Neural cell (in vitro differentiated cells): ENCODE results near the gene ADAMTS6. TPM values are rescaled to one million over a fixed set of nuclear protein-coding genes. Genes with fewer than 3 reads are reported as not detected.

Experiments used
- H2AFZ ChIP-seq: fragments of 200-600, 300-800 bp; sonication (generic), shearing (Covaris generic); 2 replicates; pipeline ENCODE4 v1.6.0; 2014; ENCODE audit warnings: low read depth, mild to moderate bottlenecking, antibody characterized with exemption, low read length, moderate library complexity
- H3F3A ChIP-seq: fragments of 200-600 bp; shearing (Covaris generic); 2 replicates; pipeline ENCODE4 v1.6.1; 2016; ENCODE audit warnings: mild to moderate bottlenecking, moderate library complexity, mixed read lengths, antibody characterized with exemption, low read length; ENCODE audit not compliant: insufficient read depth, poor library complexity, severe bottlenecking
- H3K27ac ChIP-seq: fragments of 200-600, 300-800 bp; sonication (generic), shearing (Covaris generic); 2 replicates; pipeline ENCODE4 v1.5.1; 2014; ENCODE audit warnings: mild to moderate bottlenecking, low read length, moderate library complexity
- H3K27me3 ChIP-seq: fragments of 300-800, 200-600 bp; sonication (generic), shearing (Covaris generic); 2 replicates; pipeline ENCODE4 v1.6.0; 2014; ENCODE audit warnings: mild to moderate bottlenecking, low read depth, low read length, moderate library complexity; ENCODE audit not compliant: insufficient read depth
- H3K36me3 ChIP-seq: fragments of 300-800, 200-600 bp; sonication (generic), shearing (Covaris generic); 2 replicates; pipeline ENCODE4 v1.5.1; 2014; ENCODE audit warnings: mild to moderate bottlenecking, antibody characterized with exemption, low read length, moderate library complexity; ENCODE audit not compliant: insufficient read depth
- H3K4me2 ChIP-seq: fragments of 300-800, 200-600 bp; sonication (generic), shearing (Covaris generic); 2 replicates; pipeline ENCODE4 v1.6.0; 2014; ENCODE audit warnings: mild to moderate bottlenecking, low read length
- H3K4me3 ChIP-seq: fragments of 300-800, 200-600 bp; sonication (generic), shearing (Covaris generic); 2 replicates; pipeline ENCODE4 v1.5.1; 2014; ENCODE audit warnings: mild to moderate bottlenecking, low read length, moderate library complexity
- H3K79me2 ChIP-seq: fragments of 200-600 bp; shearing (Covaris generic); replicated peaks from 2 replicates; pipeline ENCODE4 v1.6.0; 2014; ENCODE audit warnings: mild to moderate bottlenecking, low read length, moderate library complexity; ENCODE audit not compliant: insufficient read depth
- H3K9ac ChIP-seq: fragments of 300-800, 200-600 bp; sonication (generic), shearing (Covaris generic); 2 replicates; pipeline ENCODE4 v1.6.1; 2016; ENCODE audit warnings: mild to moderate bottlenecking, low read length, mixed read lengths
- H3K9me2 ChIP-seq: fragments of 200-600 bp; shearing (Covaris generic); 2 replicates; pipeline ENCODE4 v1.6.1; 2016; ENCODE audit warnings: mild to moderate bottlenecking, low read length, mixed read lengths; ENCODE audit not compliant: insufficient read depth
- H3K9me3 ChIP-seq: fragments of 200-600, 300-800 bp; sonication (generic), shearing (Covaris generic); 2 replicates; pipeline ENCODE4 v1.6.1; 2016; ENCODE audit warnings: mild to moderate bottlenecking, mixed run types, low read length, moderate library complexity, mixed read lengths
- H4K20me1 ChIP-seq: fragments of 200-600 bp; shearing (Covaris generic); 2 replicates; pipeline ENCODE4 v1.6.1; 2016; ENCODE audit warnings: mild to moderate bottlenecking, mixed run types; ENCODE audit not compliant: insufficient read depth
- CTCF ChIP-seq: fragments of 450-650 bp; IDR thresholded peaks from 2 replicates; pipeline ENCODE4 v1.5.1; 2014; ENCODE audit warnings: antibody characterized with exemption, mild to moderate bottlenecking, moderate library complexity; ENCODE audit not compliant: poor library complexity, severe bottlenecking
- EP300 ChIP-seq: fragments of 450-650 bp; conservative IDR thresholded peaks from 2 replicates; pipeline ENCODE4 v1.6.1; 2014; ENCODE audit warnings: antibody characterized with exemption, mild to moderate bottlenecking, moderate library complexity; ENCODE audit not compliant: poor library complexity, severe bottlenecking
- EZH2 ChIP-seq: fragments of 200-600, 300-800 bp; shearing (Covaris generic), sonication (generic); IDR thresholded peaks from 2 replicates; pipeline ENCODE4 v1.6.1; 2014; ENCODE audit warnings: antibody characterized with exemption, low read length, borderline replicate concordance, mild to moderate bottlenecking; ENCODE audit not compliant: insufficient read depth, poor library complexity, severe bottlenecking
- MXI1 ChIP-seq: fragments of 450-650 bp; conservative IDR thresholded peaks from 2 replicates; pipeline ENCODE4 v1.6.1; 2014; ENCODE audit warnings: antibody characterized with exemption, mild to moderate bottlenecking; ENCODE audit not compliant: poor library complexity, severe bottlenecking
- POLR2AphosphoS5 ChIP-seq: IDR thresholded peaks from 2 replicates; pipeline ENCODE4 v1.6.1; 2012
- RAD21 ChIP-seq: fragments of 450-650 bp; conservative IDR thresholded peaks from 2 replicates; pipeline ENCODE4 v1.6.1; 2014; ENCODE audit warnings: antibody characterized with exemption, mild to moderate bottlenecking, moderate library complexity
- REST ChIP-seq: IDR thresholded peaks from 2 replicates; pipeline ENCODE4 v1.6.1; 2012; ENCODE audit warnings: borderline replicate concordance
- SMC3 ChIP-seq: fragments of 450-650 bp; conservative IDR thresholded peaks from 2 replicates; pipeline ENCODE4 v1.6.1; 2014; ENCODE audit warnings: antibody characterized with exemption, mild to moderate bottlenecking, moderate library complexity; ENCODE audit not compliant: poor library complexity
- TAF1 ChIP-seq: IDR thresholded peaks from 2 replicates; pipeline ENCODE4 v1.6.1; 2012; ENCODE audit warnings: low read depth
- polyA plus RNA-seq: library from polyadenylated mRNA; depleted of rRNA; stranded (reverse); fragments of >200 nt; gene quantifications from 2 replicates; pipeline ENCODE4 v1.2.3, GENCODE V29; 2014

ADAMTS6 gene
- polyA plus RNA-seq, 1 donor from 2014 or later = 0.58 TPM

- H3K27ac ChIP-seq = no peak overlapping the region
- no peaks in the 10 kb centered on the region for H3F3A ChIP-seq
- H3K36me3 ChIP-seq = no peaks in the 10 kb centered on the region
- no peak overlapping the region for H2AFZ ChIP-seq
- no peaks in the 10 kb centered on the region for H3K9me3 ChIP-seq
- no peaks in the 10 kb centered on the region for H3K79me2 ChIP-seq
- H3K9ac ChIP-seq = no peak overlapping the region
- no peak overlapping the region for H3K4me3 ChIP-seq
- no peaks in the 10 kb centered on the region for H3K27me3 ChIP-seq
- no peaks in the 10 kb centered on the region for H4K20me1 ChIP-seq
- H3K9me2 ChIP-seq = no peaks in the 10 kb centered on the region
- H3K4me2 ChIP-seq = no peak overlapping the region
- no peak for TF ChIP-seq TAF1
- TF ChIP-seq EZH2 = no peak
- no peak for TF ChIP-seq CTCF
- no peak for TF ChIP-seq SMC3
Observed at GRCh38 chr5:65329266-65329665, 152.5 kb downstream of the ADAMTS6 start.

- no peak for TF ChIP-seq EZH2
- no peak for TF ChIP-seq MXI1
- TF ChIP-seq POLR2AphosphoS5 = no peak
- TF ChIP-seq RAD21 = no peak
- TF ChIP-seq EP300 = no peak
- TF ChIP-seq SMC3 = no peak
- no peak for TF ChIP-seq REST
- no peak for TF ChIP-seq TAF1
- no peak for TF ChIP-seq CTCF
- H3F3A ChIP-seq = no peaks in the 10 kb centered on the region
- H2AFZ ChIP-seq = no peak overlapping the region
- H3K4me3 ChIP-seq = no peak overlapping the region
- no peaks in the 10 kb centered on the region for H3K27me3 ChIP-seq
- no peaks in the 10 kb centered on the region for H3K9me3 ChIP-seq
- H3K9me2 ChIP-seq = no peaks in the 10 kb centered on the region
- no peak overlapping the region for H3K9ac ChIP-seq
- no peak overlapping the region for H3K4me2 ChIP-seq
- H3K36me3 ChIP-seq = no peaks in the 10 kb centered on the region
- H3K27ac ChIP-seq = no peak overlapping the region
- H3K79me2 ChIP-seq = no peaks in the 10 kb centered on the region
- H4K20me1 ChIP-seq = no peaks in the 10 kb centered on the region
Observed at GRCh38 chr5:65327582-65327981, 154.1 kb downstream of the ADAMTS6 start.
